ENCODE data around the gene PODNL1.

The PODNL1 gene

DNA sequence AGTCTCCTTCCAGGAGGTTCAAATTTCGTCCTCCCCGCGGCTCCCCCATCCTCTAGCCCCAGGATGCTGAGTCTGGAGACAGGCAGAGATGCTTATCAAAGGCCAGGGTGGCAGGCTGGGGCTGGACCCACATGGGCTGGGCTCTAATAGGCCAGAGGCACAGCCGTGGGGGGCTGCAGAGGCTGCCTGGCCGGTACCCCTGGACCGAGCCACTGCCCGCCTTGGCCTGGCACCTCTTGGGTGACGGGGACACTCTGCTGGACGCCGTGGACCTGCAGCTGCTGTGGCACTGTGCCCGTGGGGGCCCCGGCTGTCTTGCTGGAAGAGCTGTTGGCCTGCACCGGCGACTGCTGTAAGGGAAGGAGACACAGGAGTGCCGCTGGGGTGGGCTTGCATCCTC is 42.1 kb upstream of the PODNL1 start:
- in situ Hi-C loops (cut with HindIII; ENCODE audit: low sequenced_read_pairs) = no loop called here
- DNase-seq (ENCODE audit: low read depth, low spot score) = no peak
- TF ChIP-seq, protein P1, sequence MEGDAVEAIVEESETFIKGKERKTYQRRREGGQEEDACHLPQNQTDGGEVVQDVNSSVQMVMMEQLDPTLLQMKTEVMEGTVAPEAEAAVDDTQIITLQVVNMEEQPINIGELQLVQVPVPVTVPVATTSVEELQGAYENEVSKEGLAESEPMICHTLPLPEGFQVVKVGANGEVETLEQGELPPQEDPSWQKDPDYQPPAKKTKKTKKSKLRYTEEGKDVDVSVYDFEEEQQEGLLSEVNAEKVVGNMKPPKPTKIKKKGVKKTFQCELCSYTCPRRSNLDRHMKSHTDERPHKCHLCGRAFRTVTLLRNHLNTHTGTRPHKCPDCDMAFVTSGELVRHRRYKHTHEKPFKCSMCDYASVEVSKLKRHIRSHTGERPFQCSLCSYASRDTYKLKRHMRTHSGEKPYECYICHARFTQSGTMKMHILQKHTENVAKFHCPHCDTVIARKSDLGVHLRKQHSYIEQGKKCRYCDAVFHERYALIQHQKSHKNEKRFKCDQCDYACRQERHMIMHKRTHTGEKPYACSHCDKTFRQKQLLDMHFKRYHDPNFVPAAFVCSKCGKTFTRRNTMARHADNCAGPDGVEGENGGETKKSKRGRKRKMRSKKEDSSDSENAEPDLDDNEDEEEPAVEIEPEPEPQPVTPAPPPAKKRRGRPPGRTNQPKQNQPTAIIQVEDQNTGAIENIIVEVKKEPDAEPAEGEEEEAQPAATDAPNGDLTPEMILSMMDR (IDR thresholded peaks at IDR 0.05; ENCODE audit: low read depth, low read length) = no peak
- no peak overlapping the region for H3K4me3 ChIP-seq (ENCODE audit: low read depth, low read length)

- DNase-seq (ENCODE audit: low read depth, low spot score) = no peak
- H3K4me3 ChIP-seq (ENCODE audit: low read depth, low read length) = no peak overlapping the region
- TF ChIP-seq, protein P1 (IDR thresholded peaks at IDR 0.05; ENCODE audit: low read depth, low read length) = no peak
- in situ Hi-C loops (cut with HindIII; ENCODE audit: low sequenced_read_pairs) = no loop called here
These were observed 41.5 kb upstream of the PODNL1 start for GRCh38 chr19:13979686-13980085.

- DNase-seq (ENCODE audit: low read depth, low spot score) = no peak
- in situ Hi-C loops (cut with HindIII; ENCODE audit: low sequenced_read_pairs) = no loop called here
These were observed 41.0 kb upstream of the PODNL1 start for GRCh38 chr19:13979244-13979615.

GRCh38 chr19:13978351-13979243 is 40.4 kb upstream of the PODNL1 start:
- DNase-seq (ENCODE audit: low read depth, low spot score) = peak; percentile 26
- in situ Hi-C loops (cut with HindIII; ENCODE audit: low sequenced_read_pairs) = no loop called here
- no peak overlapping the region for H3K4me3 ChIP-seq (ENCODE audit: low read depth, low read length)
- TF ChIP-seq, protein P1 (IDR thresholded peaks at IDR 0.05; ENCODE audit: low read depth, low read length) = no peak

More at GRCh38 chr19:13979244-13979615, 41.0 kb upstream of the PODNL1 start:
- no peak overlapping the region for H3K4me3 ChIP-seq (ENCODE audit: low read depth, low read length)
- TF ChIP-seq, protein P1 (IDR thresholded peaks at IDR 0.05; ENCODE audit: low read depth, low read length) = no peak

- TF ChIP-seq, protein P1 (IDR thresholded peaks at IDR 0.05; ENCODE audit: low read depth, low read length) = no peak
- in situ Hi-C loops (cut with HindIII; ENCODE audit: low sequenced_read_pairs) = no loop called here
- no peak overlapping the region for H3K4me3 ChIP-seq (ENCODE audit: low read depth, low read length)
- no peak for DNase-seq (ENCODE audit: low read depth, low spot score)
These were observed 39.6 kb upstream of the PODNL1 start for GRCh38 chr19:13977803-13978202.

GRCh38 chr19:13976446-13976845 is 38.2 kb upstream of the PODNL1 start:
- H3K4me3 ChIP-seq (ENCODE audit: low read depth, low read length) = no peak overlapping the region
- TF ChIP-seq, protein P1 (IDR thresholded peaks at IDR 0.05; ENCODE audit: low read depth, low read length) = no peak
- in situ Hi-C loops (cut with HindIII; ENCODE audit: low sequenced_read_pairs) = no loop called here
- DNase-seq (ENCODE audit: low read depth, low spot score) = no peak
